Measurements from ENCODE around the gene SAMD4A.

DNA sequence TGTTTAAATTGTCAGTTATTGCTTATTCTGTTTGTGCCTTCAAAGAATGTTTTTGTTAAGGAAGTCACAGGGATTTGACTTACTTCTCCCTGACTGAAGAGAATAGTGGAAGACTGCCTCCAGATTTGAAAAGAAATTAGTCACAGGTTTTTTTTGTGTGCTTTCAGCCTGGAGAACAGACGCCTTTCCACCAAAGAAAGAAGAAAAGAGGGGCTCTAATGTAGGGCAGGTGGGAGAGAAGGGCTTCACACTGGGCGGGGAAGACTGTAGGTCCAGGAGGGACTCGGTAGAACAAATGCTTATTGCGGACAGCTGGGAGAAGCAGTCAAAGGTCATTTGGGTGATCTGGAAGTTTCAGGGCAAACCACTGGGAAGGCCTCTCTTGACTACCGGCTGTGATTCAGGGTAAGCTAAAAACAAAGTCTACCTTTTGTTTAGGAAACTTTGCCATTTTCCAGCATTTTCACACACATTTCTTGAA is 76.8 kb downstream of the SAMD4A start:
- TF ChIP-seq CTCF (IDR thresholded peaks at IDR 0.05; ENCODE audit: insufficient read depth, low read length, poor library complexity, severe bottlenecking): no peak
- no peak for TF ChIP-seq EZH2phosphoT487 (conservative IDR thresholded peaks at IDR 0.05; ENCODE audit: low read length)

Measured in SU-DHL-6 (cell line).